ENCODE results near the gene UBE3C. TPM values are rescaled to one million over a fixed set of nuclear protein-coding genes. Genes with fewer than 3 reads are reported as not detected.

The UBE3C gene
- total RNA-seq, 1 experiment from 2014 or later = 87.6 TPM

- POLR2A ChIA-PET = no interaction called here
- Histone ChIP-seq H3K4me1 (ENCODE audit: control insufficient read depth, insufficient read depth, low read length) (no peaks in the 10 kb centered on the region), H3K36me3 (ENCODE audit: control insufficient read depth, insufficient read depth, low read length) (peaks cover 44% of the 10 kb centered on the region), H3K4me3 (ENCODE audit: low read depth in 2 of 2, low read length in 2 of 2) (no peak overlapping the region), H3K27me3 (ENCODE audit: control insufficient read depth, insufficient read depth, low read length) (no peaks in the 10 kb centered on the region), H3K9me3 (ENCODE audit: control insufficient read depth, insufficient read depth, low read depth, low read length) (no peaks in the 10 kb centered on the region), H3K27ac (ENCODE audit: low read length) (no peak overlapping the region)
- in situ Hi-C loops (cut with HindIII; ENCODE audit: low pct_unique_long_range_greater_than_20kb, low sequenced_read_pairs) = no loop called here
- CTCF ChIA-PET = no interaction called here
- TF ChIP-seq POLR2AphosphoS5 (IDR thresholded peaks at IDR 0.05; ENCODE audit: low read depth, low read length) (no peak), SIN3A (IDR thresholded peaks at IDR 0.05; ENCODE audit: borderline replicate concordance, insufficient read depth, low read depth, low read length) (no peak), CTCF (IDR thresholded peaks at IDR 0.05) (no peak), REST (IDR thresholded peaks at IDR 0.05; ENCODE audit: insufficient read depth in 1 of 2, low read depth in 2 of 2, low read length in 1 of 2) (no peak)
- intact Hi-C loops (cut with micrococcal nuclease; ENCODE audit: unreplicated experiment) = no loop called here
- no TSS peak for BruUV-seq (replicated peaks)
- no peak for ATAC-seq
- no peak for DNase-seq (ENCODE audit: low read depth, low spot score)
These were observed 38.0 kb downstream of the UBE3C start for GRCh38 chr7:157176771-157177170.

GRCh38 chr7:157177333-157177982 lies 38.7 kb downstream of the UBE3C start:
- H3K36me3 ChIP-seq (ENCODE audit: control insufficient read depth, insufficient read depth, low read length) = peaks cover 49% of the 10 kb centered on the region
- ATAC-seq (no peak), DNase-seq (ENCODE audit: low read depth, low spot score) (no peak)
- TF ChIP-seq SIN3A (IDR thresholded peaks at IDR 0.05; ENCODE audit: borderline replicate concordance, insufficient read depth, low read depth, low read length) (no peak), POLR2AphosphoS5 (IDR thresholded peaks at IDR 0.05; ENCODE audit: low read depth, low read length) (no peak), CTCF (IDR thresholded peaks at IDR 0.05) (no peak), REST (IDR thresholded peaks at IDR 0.05; ENCODE audit: insufficient read depth in 1 of 2, low read depth in 2 of 2, low read length in 1 of 2) (no peak), TCF7L2 (IDR thresholded peaks at IDR 0.05; ENCODE audit: low read depth, low read length) (no peak)
- no peaks in the 10 kb centered on the region for H3K9me3 ChIP-seq (ENCODE audit: control insufficient read depth, insufficient read depth, low read depth, low read length)
- no peaks in the 10 kb centered on the region for H3K27me3 ChIP-seq (ENCODE audit: control insufficient read depth, insufficient read depth, low read length)
- no peak overlapping the region for H3K4me3 ChIP-seq (ENCODE audit: low read depth in 2 of 2, low read length in 2 of 2)
- H3K4me1 ChIP-seq (ENCODE audit: control insufficient read depth, insufficient read depth, low read length) = no peaks in the 10 kb centered on the region
- H3K27ac ChIP-seq (ENCODE audit: low read length) = no peak overlapping the region
- intact Hi-C loops (cut with micrococcal nuclease; ENCODE audit: unreplicated experiment) (no loop called here), in situ Hi-C loops (cut with HindIII; ENCODE audit: low pct_unique_long_range_greater_than_20kb, low sequenced_read_pairs) (no loop called here)
- ChIA-PET POLR2A (no interaction called here), CTCF (no interaction called here)
- BruUV-seq (replicated peaks) = no TSS peak

All from Panc1 (cell line).